SK-N-SH treated with all-trans-retinoic acid at 6 μM for 48 hours (cell line): ENCODE results near the gene NDE1.

Experiments used
- ATAC-seq: fragments of 200-7000 bp; cut with Tn5 transposase; 3 replicates; pipeline ENCODE4 v1.9.1; 2020; ENCODE audit warnings: mild to moderate bottlenecking, moderate library complexity
- ARNTL ChIP-seq: fragments of 450-650 bp; formaldehyde crosslinking; IDR thresholded peaks from 2 replicates; pipeline ENCODE4 v1.5.0; 2020; ENCODE audit warnings: low read depth, mild to moderate bottlenecking, moderate library complexity, borderline replicate concordance
- BACH2 ChIP-seq: fragments of 250-450 bp; sonication (Bioruptor Pico); IDR thresholded peaks from 2 replicates; pipeline ENCODE4 v1.9.0; 2021; ENCODE audit warnings: mild to moderate bottlenecking, borderline replicate concordance
- CSDC2 ChIP-seq: fragments of 250-450 bp; sonication (Bioruptor Pico); IDR thresholded peaks from 2 replicates; pipeline ENCODE4 v1.5.0; 2020; ENCODE audit warnings: mild to moderate bottlenecking, moderate library complexity
- ESRRG ChIP-seq: fragments of 250-450 bp; sonication (Bioruptor Pico); IDR thresholded peaks from 2 replicates; pipeline ENCODE4 v1.6.1; 2021; ENCODE audit warnings: mild to moderate bottlenecking
- GLIS3 ChIP-seq: fragments of 250-450 bp; sonication (Bioruptor Pico); IDR thresholded peaks from 2 replicates; pipeline ENCODE4 v1.5.0; 2020; ENCODE audit warnings: mild to moderate bottlenecking, moderate library complexity
- ISL1 ChIP-seq: fragments of 250-450 bp; sonication (Bioruptor Pico); IDR thresholded peaks from 2 replicates; pipeline ENCODE4 v2.1.2; 2022; ENCODE audit warnings: mild to moderate bottlenecking, moderate library complexity
- OSR1 ChIP-seq: fragments of 250-450 bp; sonication (Bioruptor Pico); IDR thresholded peaks from 2 replicates; pipeline ENCODE4 v1.8.0; 2022; ENCODE audit warnings: moderate library complexity, mild to moderate bottlenecking, inconsistent platforms
- PPARA ChIP-seq: fragments of 250-450 bp; sonication (Bioruptor Pico); IDR thresholded peaks from 2 replicates; pipeline ENCODE4 v1.5.0; 2020; ENCODE audit warnings: mild to moderate bottlenecking, borderline replicate concordance
- TCF4 ChIP-seq: fragments of 250-450 bp; sonication (Bioruptor Pico); IDR thresholded peaks from 2 replicates; pipeline ENCODE4 v1.8.0; 2021; ENCODE audit warnings: mild to moderate bottlenecking, moderate library complexity, borderline replicate concordance
- ZC3H10 ChIP-seq: fragments of 250-450 bp; sonication (Bioruptor Pico); IDR thresholded peaks from 2 replicates; pipeline ENCODE4 v1.5.1; 2021; ENCODE audit warnings: mild to moderate bottlenecking, moderate library complexity
- ZFP3 ChIP-seq: fragments of 250-450 bp; sonication (Bioruptor Pico); IDR thresholded peaks from 2 replicates; pipeline ENCODE4 v1.5.0; 2020; ENCODE audit warnings: mild to moderate bottlenecking, moderate library complexity
- ZFP30 ChIP-seq: fragments of 450-650 bp; formaldehyde crosslinking; IDR thresholded peaks from 2 replicates; pipeline ENCODE4 v1.5.0; 2022; ENCODE audit warnings: mild to moderate bottlenecking, moderate library complexity
- TF ChIP-seq, protein P1 (sequence below): fragments of 250-450 bp; sonication (Bioruptor Pico); IDR thresholded peaks from 2 replicates; pipeline ENCODE4 v1.5.1; 2020; ENCODE audit warnings: low read depth, mild to moderate bottlenecking, moderate library complexity
- TF ChIP-seq, protein P2 (sequence below): fragments of 250-450 bp; sonication (Bioruptor Pico); IDR thresholded peaks from 2 replicates; pipeline ENCODE4 v1.5.0; 2020; ENCODE audit warnings: mild to moderate bottlenecking, moderate library complexity
- TF ChIP-seq, protein P3 (sequence below): fragments of 250-450 bp; sonication (Bioruptor Pico); IDR thresholded peaks from 2 replicates; pipeline ENCODE4 v1.8.0; 2021; ENCODE audit warnings: low read depth, mild to moderate bottlenecking, moderate library complexity, borderline replicate concordance
- TF ChIP-seq, protein P4 (sequence below): fragments of 250-450 bp; sonication (Bioruptor Pico); IDR thresholded peaks from 2 replicates; pipeline ENCODE4 v1.8.0; 2020; ENCODE audit warnings: mild to moderate bottlenecking, moderate library complexity, borderline replicate concordance

NDE1 gene, protein sequence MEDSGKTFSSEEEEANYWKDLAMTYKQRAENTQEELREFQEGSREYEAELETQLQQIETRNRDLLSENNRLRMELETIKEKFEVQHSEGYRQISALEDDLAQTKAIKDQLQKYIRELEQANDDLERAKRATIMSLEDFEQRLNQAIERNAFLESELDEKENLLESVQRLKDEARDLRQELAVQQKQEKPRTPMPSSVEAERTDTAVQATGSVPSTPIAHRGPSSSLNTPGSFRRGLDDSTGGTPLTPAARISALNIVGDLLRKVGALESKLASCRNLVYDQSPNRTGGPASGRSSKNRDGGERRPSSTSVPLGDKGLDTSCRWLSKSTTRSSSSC

DNA sequence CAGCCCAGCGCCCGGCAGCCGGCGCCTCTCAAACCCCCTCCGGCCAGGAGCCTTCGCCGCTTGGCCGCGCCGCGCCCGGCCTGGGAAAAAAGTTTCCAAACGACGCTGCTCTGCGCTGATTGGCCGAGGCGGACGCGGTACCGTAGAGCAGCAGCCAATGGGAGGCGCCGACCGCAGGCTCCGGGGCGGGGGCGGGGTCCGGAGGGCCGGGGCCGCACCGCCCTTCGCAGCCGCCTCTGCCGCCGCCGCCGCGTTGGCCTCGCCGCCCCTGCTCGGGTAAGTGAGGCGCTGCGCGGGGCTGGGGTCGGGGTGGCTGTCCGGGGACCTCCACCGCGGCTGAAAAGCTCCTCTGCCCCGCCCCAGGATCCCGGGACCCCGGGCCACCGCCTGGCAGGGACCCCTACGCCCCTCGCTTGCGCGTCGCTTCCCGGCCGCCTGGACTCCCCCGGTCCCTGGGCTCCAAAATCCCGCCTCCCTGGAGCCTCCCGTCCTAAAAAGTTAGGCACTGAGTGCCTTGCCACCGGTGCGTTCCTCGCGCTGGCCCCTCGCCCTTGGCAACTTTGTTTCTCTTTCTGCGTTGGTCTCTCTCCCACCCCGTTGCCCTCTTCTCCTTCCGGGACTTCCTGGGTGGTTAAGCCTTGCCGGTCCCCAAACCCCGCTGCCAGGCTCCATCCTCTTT is at the start of gene NDE1:
Gene NDE1 (plus strand): TSS at position 227 of the 679 bp plus-strand sequence. CDS start 14,534 bp downstream, outside the sequence.
- ATAC-seq = peak; percentile 98
- TF ChIP-seq BACH2 (CRISPR knock-in tag) = no peak
- TF ChIP-seq, protein P1, sequence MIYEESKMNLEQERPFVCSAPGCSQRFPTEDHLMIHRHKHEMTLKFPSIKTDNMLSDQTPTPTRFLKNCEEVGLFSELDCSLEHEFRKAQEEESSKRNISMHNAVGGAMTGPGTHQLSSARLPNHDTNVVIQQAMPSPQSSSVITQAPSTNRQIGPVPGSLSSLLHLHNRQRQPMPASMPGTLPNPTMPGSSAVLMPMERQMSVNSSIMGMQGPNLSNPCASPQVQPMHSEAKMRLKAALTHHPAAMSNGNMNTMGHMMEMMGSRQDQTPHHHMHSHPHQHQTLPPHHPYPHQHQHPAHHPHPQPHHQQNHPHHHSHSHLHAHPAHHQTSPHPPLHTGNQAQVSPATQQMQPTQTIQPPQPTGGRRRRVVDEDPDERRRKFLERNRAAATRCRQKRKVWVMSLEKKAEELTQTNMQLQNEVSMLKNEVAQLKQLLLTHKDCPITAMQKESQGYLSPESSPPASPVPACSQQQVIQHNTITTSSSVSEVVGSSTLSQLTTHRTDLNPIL (CRISPR knock-in tag) = no peak
- no peak for TF ChIP-seq PPARA
- no peak for TF ChIP-seq TCF4 (CRISPR knock-in tag)
- no peak for TF ChIP-seq ESRRG (CRISPR knock-in tag)
- no peak for TF ChIP-seq ZFP30 (CRISPR knock-in tag)
- no peak for TF ChIP-seq CSDC2
- TF ChIP-seq, protein P2, sequence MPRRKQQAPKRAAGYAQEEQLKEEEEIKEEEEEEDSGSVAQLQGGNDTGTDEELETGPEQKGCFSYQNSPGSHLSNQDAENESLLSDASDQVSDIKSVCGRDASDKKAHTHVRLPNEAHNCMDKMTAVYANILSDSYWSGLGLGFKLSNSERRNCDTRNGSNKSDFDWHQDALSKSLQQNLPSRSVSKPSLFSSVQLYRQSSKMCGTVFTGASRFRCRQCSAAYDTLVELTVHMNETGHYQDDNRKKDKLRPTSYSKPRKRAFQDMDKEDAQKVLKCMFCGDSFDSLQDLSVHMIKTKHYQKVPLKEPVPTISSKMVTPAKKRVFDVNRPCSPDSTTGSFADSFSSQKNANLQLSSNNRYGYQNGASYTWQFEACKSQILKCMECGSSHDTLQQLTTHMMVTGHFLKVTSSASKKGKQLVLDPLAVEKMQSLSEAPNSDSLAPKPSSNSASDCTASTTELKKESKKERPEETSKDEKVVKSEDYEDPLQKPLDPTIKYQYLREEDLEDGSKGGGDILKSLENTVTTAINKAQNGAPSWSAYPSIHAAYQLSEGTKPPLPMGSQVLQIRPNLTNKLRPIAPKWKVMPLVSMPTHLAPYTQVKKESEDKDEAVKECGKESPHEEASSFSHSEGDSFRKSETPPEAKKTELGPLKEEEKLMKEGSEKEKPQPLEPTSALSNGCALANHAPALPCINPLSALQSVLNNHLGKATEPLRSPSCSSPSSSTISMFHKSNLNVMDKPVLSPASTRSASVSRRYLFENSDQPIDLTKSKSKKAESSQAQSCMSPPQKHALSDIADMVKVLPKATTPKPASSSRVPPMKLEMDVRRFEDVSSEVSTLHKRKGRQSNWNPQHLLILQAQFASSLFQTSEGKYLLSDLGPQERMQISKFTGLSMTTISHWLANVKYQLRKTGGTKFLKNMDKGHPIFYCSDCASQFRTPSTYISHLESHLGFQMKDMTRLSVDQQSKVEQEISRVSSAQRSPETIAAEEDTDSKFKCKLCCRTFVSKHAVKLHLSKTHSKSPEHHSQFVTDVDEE = no peak
- TF ChIP-seq ISL1 (CRISPR knock-in tag) = no peak
- no peak for TF ChIP-seq ZC3H10 (CRISPR knock-in tag)
- TF ChIP-seq OSR1 (CRISPR knock-in tag) = no peak
- TF ChIP-seq, protein P3, sequence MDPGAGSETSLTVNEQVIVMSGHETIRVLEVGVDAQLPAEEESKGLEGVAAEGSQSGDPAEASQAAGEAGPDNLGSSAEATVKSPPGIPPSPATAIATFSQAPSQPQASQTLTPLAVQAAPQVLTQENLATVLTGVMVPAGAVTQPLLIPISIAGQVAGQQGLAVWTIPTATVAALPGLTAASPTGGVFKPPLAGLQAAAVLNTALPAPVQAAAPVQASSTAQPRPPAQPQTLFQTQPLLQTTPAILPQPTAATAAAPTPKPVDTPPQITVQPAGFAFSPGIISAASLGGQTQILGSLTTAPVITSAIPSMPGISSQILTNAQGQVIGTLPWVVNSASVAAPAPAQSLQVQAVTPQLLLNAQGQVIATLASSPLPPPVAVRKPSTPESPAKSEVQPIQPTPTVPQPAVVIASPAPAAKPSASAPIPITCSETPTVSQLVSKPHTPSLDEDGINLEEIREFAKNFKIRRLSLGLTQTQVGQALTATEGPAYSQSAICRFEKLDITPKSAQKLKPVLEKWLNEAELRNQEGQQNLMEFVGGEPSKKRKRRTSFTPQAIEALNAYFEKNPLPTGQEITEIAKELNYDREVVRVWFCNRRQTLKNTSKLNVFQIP = no peak
- TF ChIP-seq, all 23 proteins: peak for 0

DNA sequence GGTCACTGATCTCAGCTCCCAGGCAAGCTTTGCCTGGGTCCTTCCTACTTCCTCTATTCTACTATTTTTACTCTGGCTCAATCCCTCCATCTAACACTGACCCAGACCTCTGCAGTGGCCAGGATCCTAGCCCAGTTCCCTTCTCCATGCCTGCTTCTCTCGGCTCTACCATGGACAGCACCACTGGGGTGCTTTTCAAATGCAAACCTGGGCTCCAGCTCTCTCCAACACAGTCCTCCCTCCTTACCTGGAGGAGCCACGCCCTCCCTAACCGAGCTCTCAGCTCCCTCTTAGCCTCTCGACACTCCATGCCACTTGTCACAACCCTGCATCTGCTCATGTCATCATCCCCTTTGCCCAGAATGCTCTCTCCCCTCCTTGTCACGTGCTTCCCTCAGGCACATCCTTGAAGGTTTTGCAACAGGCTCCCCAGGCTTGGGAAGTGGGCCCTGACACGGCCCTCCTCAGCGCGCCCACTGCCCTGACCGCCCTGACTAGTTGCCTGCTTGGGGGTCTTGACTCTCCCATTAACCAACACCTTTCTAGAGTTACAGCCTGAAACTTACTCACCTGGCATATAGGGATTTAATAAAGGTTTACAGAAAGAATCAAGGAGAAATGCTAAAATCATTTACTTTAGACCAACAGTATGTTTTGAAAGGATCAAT is 48.7 kb upstream of the NDE1 start:
- TF ChIP-seq OSR1 (CRISPR knock-in tag) (no peak), BACH2 (CRISPR knock-in tag) (no peak), ARNTL (CRISPR knock-in tag) (no peak), ZFP3 (CRISPR knock-in tag) (no peak), CSDC2 (no peak), GLIS3 (no peak)
- TF ChIP-seq, protein P3 = no peak
- TF ChIP-seq, protein P1 (CRISPR knock-in tag) = no peak
- TF ChIP-seq, protein P4, sequence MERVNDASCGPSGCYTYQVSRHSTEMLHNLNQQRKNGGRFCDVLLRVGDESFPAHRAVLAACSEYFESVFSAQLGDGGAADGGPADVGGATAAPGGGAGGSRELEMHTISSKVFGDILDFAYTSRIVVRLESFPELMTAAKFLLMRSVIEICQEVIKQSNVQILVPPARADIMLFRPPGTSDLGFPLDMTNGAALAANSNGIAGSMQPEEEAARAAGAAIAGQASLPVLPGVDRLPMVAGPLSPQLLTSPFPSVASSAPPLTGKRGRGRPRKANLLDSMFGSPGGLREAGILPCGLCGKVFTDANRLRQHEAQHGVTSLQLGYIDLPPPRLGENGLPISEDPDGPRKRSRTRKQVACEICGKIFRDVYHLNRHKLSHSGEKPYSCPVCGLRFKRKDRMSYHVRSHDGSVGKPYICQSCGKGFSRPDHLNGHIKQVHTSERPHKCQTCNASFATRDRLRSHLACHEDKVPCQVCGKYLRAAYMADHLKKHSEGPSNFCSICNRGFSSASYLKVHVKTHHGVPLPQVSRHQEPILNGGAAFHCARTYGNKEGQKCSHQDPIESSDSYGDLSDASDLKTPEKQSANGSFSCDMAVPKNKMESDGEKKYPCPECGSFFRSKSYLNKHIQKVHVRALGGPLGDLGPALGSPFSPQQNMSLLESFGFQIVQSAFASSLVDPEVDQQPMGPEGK (CRISPR knock-in tag) = no peak
- TF ChIP-seq, protein P2 = no peak
- ATAC-seq = no peak
